HG02588 (cell line): ENCODE results near the gene ADAMTS2.
A peak's percentile ranks its signal among the peaks of the same experiment; 100 is the strongest.

Experiments used
- ATAC-seq: cut with Tn5 transposase; IDR thresholded peaks from one replicate; pipeline ENCODE4 v1.9.1; 2021; ENCODE audit warnings: mild to moderate bottlenecking, moderate library complexity; ENCODE audit not compliant: unreplicated experiment

The ADAMTS2 gene

DNA sequence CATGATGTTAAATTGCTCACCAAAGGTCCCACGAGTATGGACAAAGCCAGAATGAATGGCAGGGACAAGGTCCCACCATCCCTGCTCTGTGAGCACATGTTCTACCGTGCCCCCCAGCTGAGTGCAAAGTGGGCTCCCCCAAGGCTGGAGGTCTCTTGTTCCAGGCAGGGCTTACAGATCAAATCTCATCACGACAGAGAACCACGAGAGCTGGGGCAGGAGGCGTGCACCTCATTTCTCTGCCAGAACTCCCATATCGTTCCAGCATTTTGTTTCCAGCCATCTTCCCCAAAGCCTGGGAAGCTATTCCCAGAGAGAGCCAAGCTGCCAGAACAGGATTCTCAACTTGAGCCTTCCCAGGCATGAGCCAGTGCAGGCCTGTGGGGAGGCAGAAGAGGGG lies 176.6 kb downstream of the ADAMTS2 start:
- no peak for ATAC-seq

DNA sequence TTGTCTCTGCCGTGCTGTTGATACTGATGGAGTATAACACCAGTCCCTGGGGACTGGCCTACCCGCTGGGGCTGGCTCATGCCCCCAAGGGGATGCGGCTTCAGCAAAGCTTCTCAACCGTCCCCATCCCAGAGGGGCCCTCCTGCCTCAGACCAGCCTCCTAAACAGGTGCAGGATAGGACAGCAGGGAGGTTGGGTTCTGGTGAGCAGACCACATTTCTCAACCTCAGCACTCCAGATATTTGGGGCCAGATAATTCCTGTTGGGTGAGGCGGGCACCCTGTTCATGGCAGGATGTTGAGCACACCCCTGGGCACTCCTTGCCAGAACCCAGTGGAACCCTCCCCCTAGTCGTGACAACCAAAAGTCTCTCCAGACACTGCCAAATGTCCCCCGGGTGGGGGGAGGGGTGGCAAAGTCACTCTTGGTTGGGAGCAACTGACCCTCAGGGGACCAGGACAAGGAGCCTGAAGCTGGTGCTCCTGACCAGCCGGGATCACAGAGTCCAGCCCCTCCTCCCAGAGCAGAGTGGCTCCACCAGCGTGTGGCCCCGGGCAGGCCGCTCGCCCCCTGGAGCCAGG lies 177.3 kb downstream of the ADAMTS2 start:
- ATAC-seq = no peak

- ATAC-seq = peak; percentile 57
Measured at GRCh38 chr5:179166886-179167841, 178.1 kb downstream of the ADAMTS2 start.

DNA sequence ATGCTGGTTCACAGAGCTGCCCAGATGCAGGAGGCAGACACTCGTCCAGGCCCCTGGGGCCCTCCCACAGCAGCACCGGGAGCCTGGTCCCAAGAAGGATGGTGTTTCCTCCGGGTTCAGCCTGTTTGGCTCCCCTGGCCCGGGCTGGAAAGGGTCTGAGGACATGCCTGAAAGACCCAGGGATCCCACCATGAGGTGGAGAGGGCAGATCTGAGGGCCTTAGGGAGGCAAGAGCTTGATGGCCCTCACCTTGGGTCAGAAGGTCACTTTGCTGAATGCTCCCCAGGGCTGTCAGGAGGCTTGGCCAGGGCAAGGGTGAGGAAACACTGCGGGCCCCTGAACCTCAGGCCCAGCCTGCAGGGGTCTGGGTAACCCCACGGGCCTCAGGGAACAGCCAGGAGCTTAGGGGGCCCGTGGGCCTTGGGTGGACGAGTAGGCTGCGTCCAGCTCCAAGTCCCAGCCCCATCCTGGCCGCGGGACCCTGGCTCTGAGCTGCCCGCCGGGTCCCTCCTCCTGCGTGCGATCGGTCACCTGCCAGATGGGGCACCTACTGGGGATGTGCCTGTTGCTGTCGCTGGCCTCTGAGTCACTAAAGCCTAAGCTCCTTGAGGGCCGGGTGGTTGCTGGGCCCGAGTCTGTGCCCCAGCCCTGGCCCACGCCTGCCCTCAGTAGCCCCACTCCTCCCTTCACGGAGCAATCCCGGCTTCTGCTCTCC lies 178.9 kb downstream of the ADAMTS2 start:
- no peak for ATAC-seq

DNA sequence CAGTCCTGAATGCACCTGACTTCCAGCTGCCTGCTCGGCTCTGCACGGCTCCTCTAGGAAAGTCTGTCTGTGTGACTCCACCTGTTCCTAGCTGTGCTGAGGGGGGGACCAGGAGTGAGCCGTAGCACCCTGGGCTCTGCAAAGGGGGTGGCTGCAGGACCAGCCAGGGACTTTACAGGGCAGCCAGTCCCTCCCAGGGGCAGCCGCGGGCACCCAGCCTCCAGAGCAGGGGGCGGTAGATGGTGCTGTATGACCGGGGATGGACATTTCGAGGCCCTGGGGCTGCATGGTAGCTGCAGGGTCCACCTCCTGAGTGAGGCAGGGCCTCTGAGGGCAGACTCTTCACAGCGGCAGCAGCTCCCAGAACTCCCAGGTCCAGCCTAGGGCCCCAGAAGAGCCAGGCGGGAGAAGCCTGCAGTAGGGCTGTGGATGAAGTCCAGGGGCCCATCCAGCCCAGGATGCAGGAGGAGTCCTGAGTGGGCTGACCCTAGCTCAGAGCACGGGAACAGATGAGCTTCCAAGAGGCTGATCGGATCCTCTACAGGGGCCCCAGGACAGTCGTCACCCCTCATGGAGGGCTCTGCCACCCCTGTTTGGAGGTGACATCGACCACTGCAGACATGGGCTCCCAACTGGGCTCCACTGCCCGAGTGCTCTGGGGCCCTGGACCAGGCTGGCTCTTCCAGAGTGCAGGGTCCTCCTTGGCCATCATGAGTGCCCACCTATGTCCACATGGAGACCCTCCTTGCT lies 179.7 kb downstream of the ADAMTS2 start:
- no peak for ATAC-seq

- no peak for ATAC-seq
Measured at GRCh38 chr5:179164331-179165311, 180.6 kb downstream of the ADAMTS2 start.

DNA sequence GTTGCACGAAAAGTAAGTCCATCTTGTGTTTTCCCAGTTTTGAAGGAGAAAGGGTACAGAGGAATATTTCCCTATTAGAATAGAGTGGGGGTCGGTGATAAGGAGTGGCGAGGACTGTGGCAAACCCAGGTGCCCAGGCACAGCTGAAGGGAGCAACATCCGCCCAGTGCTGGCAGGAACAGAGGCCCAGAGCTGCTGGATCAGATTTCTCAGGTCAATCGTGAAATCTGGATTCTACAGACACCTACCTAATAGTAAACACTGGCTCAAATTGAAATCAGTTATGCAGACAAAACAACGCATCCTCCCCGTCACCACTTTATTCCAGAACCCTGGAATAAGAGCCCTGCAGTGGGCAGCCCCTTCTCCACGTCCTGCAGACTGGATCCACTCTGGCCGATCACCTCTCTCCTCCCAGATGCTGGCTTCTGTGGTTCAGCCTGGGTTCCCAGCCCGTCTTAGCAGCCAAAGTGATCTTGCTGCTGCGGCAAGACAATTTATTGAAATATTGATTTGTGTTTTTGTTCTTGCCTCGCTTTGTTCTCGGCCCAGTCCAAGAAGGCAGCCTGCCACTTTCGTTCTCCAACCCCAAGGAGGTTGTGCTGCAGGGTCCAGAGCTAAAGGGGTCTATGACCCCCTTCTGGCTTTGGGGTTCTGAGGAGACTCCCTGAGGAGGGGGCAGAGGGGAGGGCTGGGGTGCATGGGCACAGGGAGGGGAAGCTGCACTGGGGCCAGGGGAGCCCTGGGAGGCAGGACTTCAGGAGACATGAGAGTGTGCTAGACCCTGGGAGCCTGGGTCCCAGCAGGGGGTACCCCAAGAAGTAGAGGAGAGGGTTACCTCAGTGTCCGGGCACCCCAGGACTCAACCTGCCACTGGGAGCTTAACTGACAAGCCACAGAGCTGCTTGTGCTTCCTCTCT lies 181.8 kb downstream of the ADAMTS2 start:
- no peak for ATAC-seq

DNA sequence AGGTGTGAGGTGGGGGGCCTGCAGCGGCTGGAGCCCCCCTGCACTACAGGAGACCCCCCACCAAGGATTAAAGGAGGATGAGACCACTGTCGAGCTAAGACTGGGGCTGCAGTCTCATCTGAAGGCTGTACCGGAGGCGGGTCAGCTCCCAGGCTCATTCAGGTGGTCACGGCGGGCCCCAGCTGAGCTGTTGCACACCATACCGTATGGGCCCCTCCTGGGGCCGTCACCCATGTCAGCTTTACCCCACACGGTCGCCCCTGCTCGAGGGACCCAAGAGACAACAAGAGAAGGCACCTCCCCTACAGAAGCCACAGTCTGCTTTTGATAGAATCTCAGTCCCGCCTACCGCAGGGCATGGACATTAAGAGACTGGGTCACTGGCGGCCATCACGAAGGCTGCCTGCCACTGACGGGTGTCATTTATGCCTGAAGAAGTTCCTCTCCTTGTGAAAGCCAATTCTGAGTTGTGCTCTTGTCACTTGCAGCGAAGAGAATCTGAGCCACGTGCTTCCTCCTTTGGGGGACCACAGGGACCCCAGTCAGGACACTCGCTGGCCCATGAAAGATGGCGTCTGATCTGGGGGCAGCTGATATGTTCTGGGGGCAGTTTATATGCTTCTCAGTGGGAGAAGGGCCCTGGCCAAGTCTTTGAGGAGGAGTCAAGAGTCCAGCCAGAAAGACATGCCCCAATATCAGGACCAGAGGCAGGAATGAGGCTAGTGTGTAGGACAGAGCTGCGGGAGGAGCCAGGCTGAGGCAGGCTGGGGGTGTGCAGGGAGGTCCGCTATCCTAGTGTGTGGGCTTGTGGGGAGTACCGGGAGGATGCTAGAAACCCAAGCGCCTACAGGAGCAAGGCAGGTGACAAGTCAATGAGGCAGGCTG lies 182.7 kb downstream of the ADAMTS2 start:
- ATAC-seq = no peak

DNA sequence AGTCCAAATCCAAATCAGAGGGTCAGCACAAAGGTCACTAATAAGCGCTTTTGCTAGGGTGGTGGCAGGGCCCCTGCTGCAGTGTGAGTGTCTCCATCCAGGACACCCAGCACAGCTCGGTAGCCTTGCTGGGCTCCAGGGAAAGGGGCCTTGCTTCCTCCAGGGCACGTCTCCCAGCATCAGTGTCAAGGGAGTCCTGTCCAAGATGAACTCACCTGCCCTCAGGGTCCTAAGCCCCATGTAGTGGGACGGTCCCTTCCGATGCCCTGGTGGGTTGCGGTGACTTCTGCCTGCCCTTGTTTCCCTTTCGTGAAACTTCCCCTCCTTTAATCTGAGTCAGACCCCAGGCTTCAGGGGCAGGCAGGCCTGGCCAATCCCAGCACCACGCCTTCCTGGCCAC lies 183.4 kb downstream of the ADAMTS2 start:
- no peak for ATAC-seq

DNA sequence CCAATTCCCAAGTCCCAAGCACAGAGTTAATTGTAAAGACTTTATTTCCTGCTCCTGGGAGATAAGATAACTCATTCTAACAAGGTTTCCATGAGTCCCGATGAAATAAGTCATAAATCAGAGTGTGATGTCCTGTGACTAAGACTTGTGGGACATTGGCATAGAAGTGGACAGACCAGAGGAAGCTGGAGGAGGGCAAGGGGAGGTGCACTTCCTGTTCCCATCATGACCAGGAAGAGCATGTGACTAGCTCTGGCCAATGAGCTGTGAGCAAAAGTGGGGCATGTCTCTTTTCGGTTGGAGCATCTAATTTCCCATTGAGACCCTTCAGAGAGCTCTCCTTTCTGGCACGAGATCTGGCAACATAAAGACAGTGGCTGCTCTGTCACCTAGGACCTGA lies 184.7 kb downstream of the ADAMTS2 start:
- no peak for ATAC-seq

GRCh38 chr5:179158556-179158955 lies 186.7 kb downstream of the ADAMTS2 start:
- no peak for ATAC-seq

- no peak for ATAC-seq
Measured at GRCh38 chr5:179154991-179155955, 190.0 kb downstream of the ADAMTS2 start.

GRCh38 chr5:179154346-179154990 lies 190.8 kb downstream of the ADAMTS2 start:
- no peak for ATAC-seq

DNA sequence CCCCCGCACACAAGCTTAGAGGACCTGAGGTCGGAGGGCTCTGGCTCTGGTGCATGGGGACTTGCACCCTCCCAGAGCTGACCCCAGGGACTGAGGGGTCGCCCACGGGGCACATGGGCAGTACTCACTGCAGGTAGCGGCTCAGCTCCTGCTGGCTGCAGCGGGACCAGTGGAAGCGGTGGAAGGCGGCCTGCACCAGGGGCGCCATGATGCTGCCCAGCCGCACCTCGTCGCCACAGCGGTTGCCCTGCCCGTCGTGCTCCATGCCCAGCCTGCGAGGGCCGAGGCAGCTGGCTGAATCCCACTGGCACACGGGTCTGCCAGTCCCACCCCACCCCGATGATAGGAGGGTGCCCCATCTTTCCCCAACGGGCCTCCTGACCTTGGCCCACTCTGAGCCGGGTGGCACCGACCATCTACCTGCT lies 191.3 kb downstream of the ADAMTS2 start:
- no peak for ATAC-seq

- no peak for ATAC-seq
Measured at GRCh38 chr5:179153341-179153901, 191.8 kb downstream of the ADAMTS2 start.

- no peak for ATAC-seq
Measured at GRCh38 chr5:179152941-179153340, 192.3 kb downstream of the ADAMTS2 start.
